Measurements from ENCODE around the gene EXOC1L.

EXOC1L gene, protein sequence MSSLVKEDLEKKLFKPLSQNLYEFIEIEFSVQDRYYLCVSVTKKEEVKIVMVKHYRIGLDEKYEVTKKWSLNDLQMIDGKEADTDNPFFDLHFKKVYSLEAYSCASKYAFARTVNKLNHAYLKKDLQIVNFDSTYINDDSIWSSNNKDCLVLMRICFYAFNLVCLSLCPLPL

DNA sequence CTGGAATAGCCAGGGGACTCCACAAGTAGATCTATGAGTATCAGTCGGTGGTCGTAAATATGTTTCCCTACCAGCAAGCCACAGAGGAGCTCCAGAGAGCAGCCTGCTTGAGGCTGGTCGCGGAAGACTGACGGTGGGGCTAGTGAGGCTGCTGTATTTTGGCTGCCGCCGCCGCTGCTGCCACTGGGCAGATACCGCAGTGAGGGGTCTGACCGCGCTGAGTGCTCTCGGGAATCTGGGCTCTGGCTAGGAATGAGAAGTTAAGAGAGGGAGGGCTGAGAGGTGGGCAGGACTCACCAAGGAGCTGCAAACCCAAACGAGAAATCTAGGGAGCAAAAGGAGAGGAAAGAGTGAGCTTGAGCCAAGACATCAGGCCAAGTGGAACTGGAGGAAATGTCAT is at the start of gene EXOC1L:
TSS of gene EXOC1L (plus strand) at position 157 of the 400 bp plus-strand sequence. CDS start at position 394, 237 bp downstream.
- DNase-seq: no peak

DNA sequence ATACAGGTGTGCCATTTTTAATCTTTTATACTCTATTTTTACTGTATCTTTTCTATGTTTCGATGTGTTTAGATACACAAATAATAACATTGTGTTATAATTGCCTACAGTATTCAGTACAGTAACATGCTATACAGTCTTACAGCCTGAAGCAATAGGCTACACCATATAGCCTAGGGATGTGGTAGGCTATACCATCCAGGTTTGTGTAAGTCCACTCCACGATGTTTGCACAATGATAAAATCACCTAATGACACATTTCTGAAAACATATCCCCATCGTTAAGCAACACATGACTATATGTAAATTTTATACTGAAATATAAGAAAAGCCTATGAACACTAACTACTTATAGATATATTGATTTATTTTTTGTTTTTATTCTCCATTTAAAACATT is 48.9 kb upstream of the EXOC1L start:
- DNase-seq: no peak

DNA sequence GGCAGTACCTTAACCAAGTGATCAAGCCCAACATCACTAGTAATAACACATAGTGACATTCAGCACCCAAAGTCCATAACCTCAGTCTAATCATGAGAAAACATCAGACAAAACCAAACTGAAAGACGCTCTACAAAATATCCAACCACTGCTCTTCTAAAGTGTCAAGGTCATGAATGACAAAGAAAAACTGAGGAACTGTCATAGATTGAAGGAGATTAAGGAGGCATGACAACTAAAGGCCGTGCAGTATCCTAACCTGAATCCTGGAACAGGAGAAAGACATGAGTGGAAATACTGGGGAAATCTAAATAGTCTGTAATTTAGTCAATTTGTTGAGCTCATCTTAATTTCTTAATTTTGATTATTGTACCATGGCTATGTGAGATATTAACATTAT is 38.2 kb upstream of the EXOC1L start:
- no peak for DNase-seq

DNA sequence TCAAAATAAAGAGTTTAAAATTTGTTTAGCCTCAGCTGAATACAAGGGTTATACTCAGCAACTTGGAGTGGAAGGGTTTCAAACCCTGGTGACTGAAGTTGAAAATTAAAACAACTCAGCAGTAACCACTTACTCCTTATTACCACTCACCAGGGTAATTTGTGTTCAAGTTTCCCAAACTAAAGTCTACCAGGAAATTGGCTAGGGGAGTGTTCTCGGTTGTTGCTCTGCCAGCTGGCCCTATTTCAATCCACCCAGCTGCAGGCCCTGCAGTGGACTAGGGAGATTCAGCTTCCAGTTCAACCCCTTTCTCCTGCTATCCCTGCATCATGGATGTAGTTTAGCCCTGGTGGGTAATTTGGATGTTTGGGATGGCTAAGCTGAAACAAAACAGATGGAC is 37.8 kb upstream of the EXOC1L start:
- no peak for DNase-seq

DNA sequence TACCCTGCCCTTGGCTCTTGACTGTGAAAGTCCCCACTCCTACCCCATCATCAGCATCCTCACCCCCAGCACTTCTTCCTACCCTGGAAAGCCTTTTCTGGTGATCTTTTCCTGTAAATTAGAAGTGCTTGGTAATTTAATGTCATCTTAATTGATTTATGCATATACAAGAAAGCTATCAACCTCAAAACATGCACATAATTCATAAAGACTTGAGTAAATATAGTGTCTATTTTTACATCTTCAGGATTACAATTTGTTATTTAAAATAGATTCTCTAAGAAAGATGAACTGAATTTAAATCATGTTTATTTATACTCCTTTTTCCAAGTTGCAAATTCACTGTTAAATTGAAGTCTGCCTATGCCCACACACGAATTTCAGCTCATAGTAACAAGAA is 36.0 kb upstream of the EXOC1L start:
- DNase-seq: no peak

DNA sequence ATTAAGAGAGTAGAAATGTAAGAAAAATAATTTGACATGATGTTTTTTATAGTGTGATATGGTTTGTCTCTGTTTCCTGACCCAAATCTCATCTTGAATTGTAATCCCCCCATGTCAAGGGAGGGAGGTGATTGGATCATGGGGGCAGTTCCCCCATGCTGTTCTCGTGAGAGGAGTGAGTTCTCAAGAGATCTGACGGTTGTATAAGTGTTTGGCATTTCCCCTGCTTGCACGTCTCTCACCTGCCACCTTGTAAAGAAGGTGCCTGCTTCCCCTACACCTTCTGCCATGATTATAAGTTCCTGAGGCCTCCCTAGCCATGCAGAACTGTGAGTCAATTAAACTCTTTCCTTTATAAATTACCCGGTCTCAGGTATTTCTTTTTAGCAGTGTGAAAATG is 34.8 kb upstream of the EXOC1L start:
- no peak for DNase-seq

DNA sequence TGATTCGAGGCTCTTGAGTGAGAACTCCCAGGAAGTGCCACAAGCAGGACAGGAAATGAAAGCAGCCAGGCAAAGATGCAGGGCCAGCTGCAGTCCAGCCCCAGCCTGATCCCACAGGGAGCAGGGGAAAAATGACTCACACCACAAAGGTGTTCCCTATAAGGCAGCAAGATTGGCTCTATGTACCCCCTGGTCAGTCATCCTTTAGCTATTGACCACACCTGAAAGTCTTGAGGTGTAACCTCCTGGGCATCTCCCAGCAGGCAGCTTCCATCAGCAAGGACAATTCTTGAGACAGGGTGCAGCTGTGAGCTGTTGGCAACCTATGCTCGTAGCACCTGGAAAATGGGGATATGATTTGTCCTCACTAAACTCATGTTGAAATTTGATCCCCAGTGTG is 27.9 kb upstream of the EXOC1L start:
- DNase-seq: no peak

DNA sequence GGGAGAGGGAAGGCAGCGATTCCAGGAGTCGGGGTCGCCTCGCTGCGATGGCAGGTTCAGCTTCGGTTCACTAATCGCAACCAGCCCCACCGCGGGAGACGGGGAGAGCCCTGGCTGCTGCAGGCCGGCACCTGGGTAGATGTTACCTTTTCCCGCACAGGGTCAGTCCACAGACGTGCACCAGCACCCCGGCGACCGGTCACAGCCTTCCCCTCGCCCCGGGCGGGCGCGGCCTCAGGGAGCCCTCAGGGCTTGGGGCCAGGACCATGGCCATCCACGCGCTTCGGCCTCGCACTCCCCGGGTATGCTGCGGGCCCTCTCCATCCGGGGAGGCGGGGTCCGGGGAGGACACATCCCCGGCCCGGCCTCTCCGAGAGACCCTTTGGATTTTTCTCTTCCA is 26.1 kb upstream of the EXOC1L start:
- DNase-seq: no peak

DNA sequence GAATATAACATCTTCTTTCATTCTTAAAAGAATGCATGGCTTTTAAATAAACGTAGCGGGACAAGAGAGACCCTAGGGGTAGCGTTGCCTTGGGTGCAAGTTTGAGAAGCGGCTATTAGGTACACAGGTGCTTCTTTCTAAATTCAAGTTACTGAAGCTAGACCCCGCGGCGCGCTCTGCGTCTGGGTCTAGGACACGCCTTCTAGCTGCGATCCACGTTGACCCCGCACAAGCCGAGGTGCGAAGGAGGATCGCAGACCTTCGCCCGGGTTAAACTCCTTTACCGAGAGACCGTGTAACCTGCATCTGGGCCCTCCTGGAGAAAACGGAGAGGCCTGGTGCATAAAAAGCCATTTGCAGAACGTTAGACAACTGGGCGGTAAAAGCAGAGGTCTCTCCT is 25.5 kb upstream of the EXOC1L start:
- no peak for DNase-seq

DNA sequence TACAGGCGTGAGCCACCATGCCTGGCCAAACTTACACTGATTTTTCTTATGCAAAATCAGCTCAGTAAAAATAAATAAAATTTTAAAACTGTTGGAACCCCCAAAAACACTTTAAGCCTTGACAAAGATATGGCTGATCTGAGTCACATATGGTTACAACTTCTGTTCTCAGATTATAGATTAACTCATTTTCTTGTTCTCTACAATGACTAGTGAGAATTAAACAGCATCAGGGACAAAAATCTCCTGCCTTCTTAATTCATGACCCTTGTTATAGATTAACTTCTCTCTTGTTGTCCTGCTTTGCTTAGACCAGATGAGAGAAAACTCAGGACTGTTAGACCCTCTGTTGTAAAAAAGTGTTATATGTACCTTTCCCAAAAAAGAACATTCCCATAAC is 24.2 kb upstream of the EXOC1L start:
- DNase-seq: no peak

DNA sequence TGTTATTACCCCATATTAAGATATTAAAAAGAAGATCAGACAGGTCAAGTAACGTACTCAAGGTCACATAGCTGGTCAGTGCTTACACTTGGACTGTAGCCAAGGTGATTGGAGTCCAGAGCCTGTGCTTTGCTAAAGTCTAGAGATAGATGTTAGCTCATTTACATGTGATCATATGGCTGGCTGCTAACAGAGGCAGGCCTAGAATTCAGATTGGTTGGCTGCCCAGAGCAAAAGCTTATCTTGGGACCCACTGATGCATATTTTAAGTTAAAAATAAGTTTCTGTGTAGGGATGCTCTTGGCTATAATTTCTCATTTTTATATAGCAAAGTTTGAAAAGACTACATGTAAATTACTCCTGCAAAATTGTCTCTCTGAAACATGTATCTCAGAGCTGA is 18.1 kb upstream of the EXOC1L start:
- DNase-seq: no peak

DNA sequence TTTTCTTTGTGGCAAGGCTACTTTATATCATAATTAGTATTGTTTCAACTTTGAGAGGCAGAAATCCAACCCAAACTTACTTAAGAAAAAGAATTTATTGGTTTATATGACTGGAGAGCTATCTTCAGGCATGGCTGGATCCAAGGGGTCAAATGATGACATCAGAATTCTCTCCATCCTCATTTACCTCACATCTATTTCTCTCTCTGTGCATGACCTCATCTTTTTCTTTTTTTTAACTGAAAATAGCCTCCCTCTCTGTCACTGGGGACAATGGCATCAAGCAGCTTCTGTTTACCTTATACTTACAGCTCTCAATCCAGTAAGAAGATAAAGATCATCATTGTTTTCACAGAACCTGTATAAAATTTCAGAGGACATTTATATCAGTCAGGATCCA is 12.0 kb upstream of the EXOC1L start:
- no peak for DNase-seq

DNA sequence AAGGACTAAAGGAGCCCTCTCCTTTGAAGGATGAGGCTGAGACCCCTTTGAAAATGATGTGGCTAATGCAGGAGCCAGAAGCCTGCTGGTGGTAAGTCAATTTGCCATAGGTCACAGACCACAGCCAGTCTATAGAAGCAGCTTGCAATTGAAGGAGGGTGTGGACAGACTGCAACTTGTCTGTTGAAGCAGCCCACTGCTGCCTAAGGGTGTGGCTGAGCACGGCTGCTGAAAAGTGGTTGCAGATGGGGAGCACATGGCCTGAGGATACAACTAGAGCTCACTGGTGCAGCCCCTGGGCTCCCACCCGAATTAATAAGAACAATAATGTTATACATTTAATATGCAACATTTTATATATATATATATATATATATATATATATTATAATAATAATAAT is 11.4 kb upstream of the EXOC1L start:
- DNase-seq: no peak

DNA sequence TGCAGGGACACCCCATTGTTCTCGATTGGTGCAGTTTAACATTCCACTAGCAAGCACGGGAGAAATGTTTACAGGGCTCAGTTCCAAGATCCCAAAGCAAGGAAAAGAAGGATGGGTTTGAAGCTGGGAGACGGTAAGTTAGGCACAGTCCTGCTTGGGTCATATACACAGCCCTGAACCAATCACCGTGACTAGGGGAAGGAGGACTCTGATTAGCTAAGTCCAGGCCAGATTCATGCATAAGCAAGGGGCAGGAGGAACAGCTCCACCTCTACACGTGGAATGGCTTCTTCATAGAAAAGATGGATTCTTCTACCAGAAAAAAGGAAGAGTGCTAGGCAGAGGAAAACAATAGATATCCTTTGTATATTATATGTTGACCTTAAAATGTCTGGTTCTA is 11.0 kb upstream of the EXOC1L start:
- DNase-seq: no peak

DNA sequence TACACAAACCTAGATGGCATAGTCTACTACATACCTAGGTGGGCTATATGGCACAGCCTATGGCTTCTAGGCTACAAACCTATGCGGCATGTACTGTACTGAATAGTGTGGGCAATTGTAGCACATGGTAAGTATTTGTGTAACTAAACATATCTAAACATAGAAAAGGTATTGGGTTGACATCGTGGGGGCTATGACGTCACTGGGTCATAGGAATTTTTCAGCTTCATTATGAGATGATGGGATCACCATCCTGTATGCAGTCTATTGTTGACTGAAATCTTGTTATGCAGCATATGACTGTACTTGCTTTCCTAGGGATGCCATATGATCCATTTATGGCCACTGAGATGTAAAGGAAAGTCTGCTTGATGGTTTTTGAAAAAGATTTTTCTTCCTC is 1.9 kb upstream of the EXOC1L start:
- DNase-seq: no peak

DNA sequence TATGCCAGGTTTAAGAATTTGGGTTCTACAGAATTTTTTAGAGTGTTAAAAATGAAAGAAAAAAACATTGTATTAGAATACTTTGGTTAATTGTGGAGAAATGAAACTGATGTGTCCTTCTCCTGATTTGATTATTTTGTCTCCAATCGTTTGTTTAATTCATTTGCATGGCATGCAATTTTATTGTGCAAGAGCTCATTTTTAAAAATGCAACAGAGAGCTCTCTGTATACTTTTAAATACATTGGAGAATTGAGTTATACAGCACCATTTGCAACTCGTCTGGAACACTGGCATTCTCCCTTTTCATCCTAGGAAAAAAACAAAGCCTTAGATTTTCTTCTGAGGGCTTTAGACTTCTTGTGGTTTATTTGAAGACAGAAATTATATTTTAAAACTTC is 689 bp downstream of the EXOC1L start:
- no peak for DNase-seq

DNA sequence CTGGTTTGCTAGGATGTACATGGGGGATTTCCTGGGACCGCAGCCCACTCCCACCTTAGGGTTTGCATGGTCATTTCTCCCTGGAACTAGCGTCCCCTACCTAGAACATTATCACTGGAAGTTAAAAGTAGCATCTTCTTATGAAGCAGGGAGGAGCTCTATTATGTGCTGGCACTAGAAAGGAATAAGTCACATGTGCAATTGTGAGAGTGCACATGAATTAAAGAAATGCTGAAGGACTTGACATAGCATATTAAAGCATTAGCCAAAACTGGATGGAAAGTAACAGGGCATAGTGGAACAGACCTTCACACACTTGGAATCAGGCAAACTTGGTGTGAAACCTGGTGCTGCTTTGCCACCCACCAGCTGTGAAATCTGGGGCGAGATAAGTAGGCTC is 2.7 kb downstream of the EXOC1L start:
- no peak for DNase-seq

DNA sequence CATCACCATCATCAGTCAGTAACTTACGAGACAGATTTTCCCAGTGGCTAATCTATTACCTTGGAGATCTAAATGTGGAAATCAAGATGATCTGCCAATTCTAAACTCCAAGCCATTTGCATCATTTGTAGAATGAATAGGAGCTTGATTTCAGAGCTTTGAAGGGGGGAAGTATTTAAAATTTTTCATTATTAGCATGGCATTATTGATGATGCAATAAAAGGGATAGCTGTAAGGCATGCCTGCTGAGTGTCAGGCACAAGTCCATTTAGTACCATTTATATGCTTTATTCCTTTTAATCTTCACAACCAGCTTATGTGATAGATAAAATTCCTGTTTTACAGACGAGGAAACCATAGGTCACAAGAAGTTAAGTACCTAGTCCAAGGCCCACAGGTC is 5.3 kb downstream of the EXOC1L start:
- no peak for DNase-seq

DNA sequence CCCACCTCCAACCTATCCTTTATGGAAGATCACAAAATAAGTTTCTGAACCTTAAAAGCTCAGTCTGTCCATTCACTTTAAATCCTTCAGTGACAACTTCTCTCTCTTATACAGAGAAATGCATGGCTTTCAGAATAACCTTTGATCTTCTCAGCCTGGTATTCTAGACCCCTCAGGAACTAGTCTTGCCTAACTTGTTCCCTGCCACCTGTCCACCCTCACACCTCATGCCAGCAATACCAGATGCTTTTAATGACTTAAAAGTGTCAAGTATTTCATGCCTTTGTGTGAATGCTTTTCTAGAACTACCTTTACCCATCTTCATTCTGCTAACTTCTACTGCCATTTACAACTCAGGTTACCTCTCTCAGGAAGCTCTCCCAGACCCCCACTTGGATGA is 7.4 kb downstream of the EXOC1L start:
- DNase-seq: no peak

DNA sequence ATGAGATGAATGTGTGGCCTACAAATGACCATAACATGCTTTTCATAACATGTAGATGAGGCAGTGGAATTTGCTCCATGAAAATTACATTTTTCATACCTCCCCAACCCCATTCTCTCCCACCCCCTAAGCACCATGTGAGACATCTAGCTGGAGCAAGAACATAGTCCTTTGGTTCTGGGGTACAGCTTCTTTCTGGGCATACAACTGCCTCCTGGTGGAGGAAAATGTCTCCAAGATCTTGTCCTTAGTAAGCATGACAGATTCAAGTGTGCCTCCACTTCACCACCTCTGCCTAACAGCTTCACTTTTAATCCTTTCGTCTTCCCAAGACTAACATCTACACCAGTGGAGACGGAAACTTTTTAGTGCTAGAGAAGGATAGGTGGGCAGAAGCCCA is 8.0 kb downstream of the EXOC1L start:
- no peak for DNase-seq

DNA sequence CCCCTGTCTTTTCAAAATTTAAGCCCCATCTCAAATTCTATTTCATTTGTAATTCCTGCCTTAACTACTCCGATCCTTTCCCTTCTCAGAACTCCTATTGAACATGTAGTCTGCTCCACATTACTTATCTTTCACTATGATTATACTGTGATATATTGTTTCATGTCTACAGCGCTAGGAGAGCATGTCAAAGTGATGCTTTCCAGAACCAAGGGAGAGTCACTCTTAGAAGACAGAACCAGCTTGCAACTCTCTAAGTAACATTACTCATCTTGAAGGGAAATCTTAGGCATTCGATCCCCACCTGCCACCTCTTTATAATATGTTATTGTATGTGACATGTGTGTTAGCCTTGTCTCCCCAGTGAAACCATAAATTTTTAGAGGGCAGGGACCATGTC is 10.5 kb downstream of the EXOC1L start:
- no peak for DNase-seq

DNA sequence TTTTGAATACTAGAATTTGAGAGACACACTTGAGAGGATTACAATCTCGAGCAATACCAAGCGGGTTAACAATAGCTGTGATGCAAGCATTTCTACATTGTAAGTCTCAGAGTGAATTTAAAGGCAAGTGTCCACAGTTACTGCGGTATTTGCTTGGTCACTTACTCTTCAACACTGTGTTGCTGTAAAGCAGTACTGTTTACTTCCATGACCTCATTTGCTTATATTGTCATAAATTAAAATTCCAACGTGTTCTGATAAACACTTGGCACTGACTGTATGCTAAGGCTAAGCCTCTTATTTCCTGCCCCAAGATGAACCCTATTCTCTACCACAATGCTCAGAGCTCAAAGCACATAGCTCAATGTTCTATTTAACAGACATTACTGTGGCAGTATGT is 11.1 kb downstream of the EXOC1L start:
- DNase-seq: no peak

DNA sequence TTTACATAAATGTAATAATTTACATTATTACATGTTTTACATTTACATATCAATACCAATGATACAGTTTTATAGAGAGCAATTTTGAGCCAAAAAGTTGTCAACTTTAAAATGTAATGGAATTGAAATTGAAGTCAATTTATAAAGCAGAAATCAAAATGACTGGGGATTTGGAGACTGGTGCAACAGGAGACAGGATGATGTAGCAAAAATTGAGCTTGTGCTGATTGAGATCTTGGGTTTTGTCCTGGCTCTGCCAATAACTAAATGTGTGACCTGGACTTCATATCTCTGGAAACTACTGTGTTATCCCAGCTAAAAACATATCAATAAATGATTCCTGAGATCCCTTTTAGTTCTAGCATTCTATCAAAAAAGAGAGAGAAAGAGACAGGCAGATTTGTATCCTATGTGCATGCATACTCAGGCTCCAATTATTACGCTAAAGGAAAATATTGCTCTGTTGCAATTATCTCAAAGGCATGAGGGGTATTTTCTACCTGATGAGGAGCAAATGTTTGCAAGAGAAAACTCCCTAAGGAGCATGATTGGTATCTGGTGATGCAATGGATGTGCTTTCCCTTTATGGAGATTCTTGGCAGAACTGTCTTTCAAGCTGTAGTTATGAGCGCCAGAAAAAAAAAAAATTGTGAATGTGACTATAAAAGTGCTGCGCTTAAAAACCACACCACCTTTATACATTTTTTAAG is 14.7 kb downstream of the EXOC1L start:
- no peak for DNase-seq

DNA sequence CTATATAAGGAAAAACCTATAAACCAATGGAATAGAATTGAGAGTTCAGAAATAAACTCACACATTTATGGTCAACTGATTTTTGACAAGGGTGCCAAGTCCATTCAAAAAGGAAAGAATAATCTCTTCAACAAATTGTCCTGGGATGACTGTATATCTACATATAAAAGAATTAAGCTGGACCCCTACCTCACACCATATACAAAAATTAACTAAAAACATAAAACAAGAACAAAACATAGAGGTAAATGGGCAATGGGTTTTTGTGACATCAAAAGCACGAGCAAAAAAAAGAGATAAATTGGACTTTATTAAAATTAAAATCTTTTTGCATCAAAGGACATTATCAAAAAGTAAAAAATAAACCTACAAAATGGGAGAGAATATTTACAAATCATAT is 18.3 kb downstream of the EXOC1L start:
- DNase-seq: no peak

DNA sequence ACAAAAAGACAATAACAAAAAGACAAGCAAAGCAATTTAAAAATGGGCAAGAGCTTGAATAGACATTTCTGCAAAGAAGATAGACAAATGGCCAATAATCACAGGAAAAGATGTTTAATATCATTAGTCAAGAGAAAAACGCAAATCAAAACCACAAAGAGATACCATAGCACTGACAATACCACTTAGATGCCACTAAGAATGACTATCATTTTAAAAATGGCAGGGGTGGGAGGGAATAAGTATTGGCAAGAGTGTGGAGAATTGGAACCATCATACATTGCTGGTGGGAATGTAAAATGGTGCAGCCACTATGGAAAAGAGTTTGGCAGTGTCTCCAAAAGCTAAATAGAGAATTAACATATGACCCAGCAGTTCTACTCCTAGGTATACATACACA is 18.8 kb downstream of the EXOC1L start:
- DNase-seq: no peak

All from activated CD4-positive, alpha-beta T cell treated with anti-CD3 and anti-CD28 coated beads for 48 hours (primary cell).